ENCODE results near the gene GOLGA6A.
"Not testable (repeated sequence)": the region's sequence is repeated elsewhere in the genome, so short reads cannot be mapped to it uniquely, and the experiment has no call there.

Gene GOLGA6A

DNA sequence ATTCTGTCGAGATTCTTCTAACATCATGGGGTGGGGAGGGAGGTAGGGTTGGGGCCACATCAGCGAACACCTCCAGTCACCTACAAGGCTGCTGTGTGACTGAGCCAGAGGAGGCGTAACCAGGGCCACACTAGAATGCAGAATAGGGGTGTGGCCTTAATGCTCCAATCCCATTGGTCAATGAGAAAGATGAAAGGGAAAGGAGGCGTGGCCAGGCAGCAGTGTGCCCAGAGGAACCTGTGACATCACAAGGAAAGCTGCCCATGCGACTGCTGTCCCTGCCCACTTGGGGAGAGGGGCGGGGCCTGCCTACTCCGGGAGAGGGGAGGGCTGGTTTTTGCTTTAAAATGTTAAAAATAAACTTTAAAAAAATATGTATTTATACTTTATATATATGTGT lies at the start of gene GOLGA6A:
Gene GOLGA6A, minus strand, starts transcription at position 101 of the 400 bp plus-strand sequence. Its CDS starts 41 bp downstream, at position 60.
- DNase-seq (ENCODE audit: low read depth) = not testable (repeated sequence)

- no peak for DNase-seq (ENCODE audit: low read depth)
Observed at GRCh38 chr15:74131628-74132413, 49.5 kb upstream of the GOLGA6A start.

GRCh38 chr15:74130849-74131627 lies 48.7 kb upstream of the GOLGA6A start:
- DNase-seq (ENCODE audit: low read depth) = no peak

GRCh38 chr15:74130155-74130848 lies 48.0 kb upstream of the GOLGA6A start, which contains the start of gene ISLR2:
TSS of gene ISLR2 (plus strand) at chr15:74130586. CDS start at chr15:74132755, 2,169 bp downstream.
- no peak for DNase-seq (ENCODE audit: low read depth)

DNA sequence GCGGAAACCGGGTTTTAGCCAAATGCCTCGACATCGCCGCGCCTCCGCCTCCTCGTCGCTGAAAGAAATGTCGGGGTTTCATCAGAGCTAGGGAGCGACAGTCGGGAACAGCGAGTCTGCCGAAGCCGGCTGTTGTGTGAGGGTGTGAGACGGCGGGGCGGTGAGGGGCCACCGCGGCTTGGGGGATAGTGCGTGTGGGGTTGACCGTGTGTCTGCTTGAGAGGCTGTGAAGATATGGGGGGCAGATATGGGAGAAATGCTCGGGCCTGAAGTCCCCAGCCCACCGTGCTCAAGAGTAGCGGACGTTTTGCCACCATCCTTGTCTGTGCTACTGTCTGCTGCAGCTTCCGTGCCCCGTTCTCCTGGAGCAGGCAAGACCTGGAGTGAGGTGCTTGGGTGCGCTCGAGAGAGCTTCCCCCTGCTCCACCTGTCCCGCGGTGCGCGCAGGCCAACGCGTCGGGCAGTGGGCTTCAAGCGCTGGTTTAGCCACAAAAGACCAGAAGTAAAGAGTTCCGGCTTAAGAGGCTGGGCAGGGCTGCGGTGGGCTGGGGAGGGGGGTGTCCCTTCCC lies 47.3 kb upstream of the GOLGA6A start:
- DNase-seq (ENCODE audit: low read depth) = no peak

GRCh38 chr15:74128785-74129585 lies 46.6 kb upstream of the GOLGA6A start:
- no peak for DNase-seq (ENCODE audit: low read depth)

- DNase-seq (ENCODE audit: low read depth) = no peak
Observed at GRCh38 chr15:74127954-74128784, 45.8 kb upstream of the GOLGA6A start.

GRCh38 chr15:74127255-74127953 lies 45.1 kb upstream of the GOLGA6A start:
- DNase-seq (ENCODE audit: low read depth) = peak; percentile 65

DNA sequence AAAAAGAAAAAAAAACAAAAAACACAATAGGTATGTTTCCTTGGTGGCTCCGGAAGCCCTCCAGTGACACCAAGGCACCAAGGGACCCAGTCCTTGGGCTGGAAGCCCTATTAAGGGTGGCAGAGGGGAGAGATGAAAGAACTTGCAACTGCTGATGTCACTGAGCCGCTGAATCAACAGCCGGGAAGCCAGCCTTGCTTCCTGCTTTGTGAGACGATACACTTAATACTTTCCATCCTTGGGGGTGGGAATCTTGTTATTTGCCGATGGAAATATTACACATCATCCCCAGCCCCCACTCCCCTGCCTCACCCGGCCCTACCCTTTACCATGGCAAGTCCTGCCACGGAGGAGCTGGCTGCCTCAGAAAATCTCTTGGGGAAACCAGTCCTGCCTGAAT lies 42.4 kb upstream of the GOLGA6A start:
- no peak for DNase-seq (ENCODE audit: low read depth)

DNA sequence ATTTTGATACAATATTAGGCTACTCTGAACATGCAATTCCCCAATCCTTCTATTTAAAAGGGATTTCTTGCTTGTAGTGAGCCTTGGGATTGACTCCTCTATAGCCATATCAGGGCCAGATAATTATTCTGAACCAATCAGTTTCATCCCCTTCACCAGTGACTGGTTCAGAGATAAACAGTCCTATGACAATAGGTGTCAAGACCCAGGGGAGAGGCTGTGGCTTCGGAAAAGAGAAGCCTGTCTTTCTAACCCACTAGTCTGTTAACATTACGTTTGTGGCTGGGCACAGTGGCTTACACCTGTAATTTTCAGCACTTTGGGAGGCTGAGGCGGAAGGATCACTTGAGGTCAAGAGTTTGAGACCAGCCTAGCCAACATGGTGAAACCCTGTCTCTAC lies 41.8 kb upstream of the GOLGA6A start:
- DNase-seq (ENCODE audit: low read depth) = no peak

DNA sequence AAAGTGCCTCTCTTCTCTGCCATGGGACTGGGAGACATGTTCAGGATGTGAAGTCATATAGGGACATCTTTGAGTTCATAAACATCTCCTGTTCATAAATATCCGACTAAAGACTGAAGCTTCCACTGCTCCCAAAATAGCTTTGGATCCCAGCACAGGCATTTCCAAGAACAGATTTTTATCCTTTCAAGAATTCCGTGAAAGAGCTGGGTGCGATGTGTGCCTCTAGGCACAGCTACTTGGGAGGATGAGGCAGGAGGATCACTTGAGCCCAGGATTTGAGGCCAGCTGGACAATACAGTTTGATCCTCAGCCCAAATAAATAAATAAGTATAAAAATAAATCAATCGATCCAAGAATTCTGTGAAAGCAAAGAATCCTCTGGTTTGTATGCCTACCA lies 41.3 kb upstream of the GOLGA6A start:
- no peak for DNase-seq (ENCODE audit: low read depth)

DNA sequence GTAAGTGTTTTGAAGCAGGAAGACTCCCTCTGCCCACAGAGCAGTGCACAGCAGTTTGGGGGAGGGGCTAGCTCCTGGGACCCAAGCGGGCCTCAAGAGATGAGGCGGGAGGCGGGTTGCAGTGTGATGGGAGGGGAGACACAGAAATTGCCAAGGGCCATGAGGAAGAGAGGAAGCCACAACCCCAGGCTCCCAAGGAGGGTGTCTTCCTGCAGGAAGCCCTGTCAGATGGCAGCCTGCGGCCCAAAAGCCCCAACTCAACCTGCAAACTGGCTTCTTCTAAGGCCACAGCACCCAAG lies 40.7 kb upstream of the GOLGA6A start:
- DNase-seq (ENCODE audit: low read depth) = no peak

- DNase-seq (ENCODE audit: low read depth) = no peak
Observed at GRCh38 chr15:74122403-74123130, 40.2 kb upstream of the GOLGA6A start.

DNA sequence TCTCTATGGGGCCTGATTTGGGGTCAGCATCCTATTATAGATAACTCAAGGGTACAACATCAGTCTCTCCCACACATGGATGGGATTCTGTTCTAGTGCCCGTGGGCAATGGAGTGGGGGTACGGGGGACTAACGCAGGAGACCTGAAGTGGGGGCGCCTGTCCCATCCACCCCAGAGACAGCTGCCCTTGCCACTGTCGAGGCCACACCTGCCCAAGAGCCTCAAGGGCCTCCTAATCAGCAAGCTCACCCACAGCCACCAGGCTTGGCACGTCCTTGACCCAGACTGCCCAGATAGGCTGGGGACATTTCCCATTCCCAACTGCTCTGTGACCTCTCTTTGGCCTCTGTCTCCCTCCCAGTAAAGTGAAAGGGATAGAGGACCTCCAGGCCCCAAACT lies 39.5 kb upstream of the GOLGA6A start:
- no peak for DNase-seq (ENCODE audit: low read depth)

DNA sequence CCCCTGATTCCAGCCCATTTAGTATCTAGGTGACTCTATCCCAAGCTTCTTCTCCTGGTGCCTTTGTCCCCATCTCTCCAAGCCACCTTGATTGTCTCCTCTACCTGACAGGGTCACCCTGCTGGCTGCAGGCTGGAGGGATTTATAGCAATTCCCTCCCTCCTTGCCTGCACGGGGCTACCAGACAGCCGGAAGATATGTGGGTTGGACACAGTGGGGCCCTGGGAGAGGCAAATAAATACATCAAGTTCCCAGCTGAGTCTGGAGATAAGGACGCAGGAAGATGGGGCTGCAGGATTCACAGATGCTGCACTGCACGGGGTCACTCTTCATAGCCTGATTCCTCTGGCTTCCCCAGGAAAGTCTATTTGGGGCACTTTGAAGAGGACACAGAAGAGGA lies 38.7 kb upstream of the GOLGA6A start:
- DNase-seq (ENCODE audit: low read depth) = no peak

DNA sequence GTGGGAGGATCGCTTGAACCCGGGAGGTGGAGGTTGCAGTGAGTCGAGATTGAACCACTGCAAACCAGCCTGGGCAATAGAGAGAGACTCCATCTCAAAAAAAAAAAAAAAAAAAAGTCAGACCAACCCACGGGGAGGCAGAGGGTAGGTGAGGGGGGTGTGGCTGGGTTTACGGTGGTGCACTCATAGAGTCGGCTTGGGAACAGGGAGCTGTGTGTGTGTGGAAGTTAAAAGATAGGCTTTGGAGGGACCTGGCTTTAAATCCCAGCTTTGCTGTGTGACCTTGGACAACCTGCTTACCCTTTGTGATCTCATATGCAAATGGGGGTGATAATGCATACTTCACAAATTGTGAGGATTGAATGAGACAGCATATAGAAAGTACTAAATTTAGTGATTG lies 38.1 kb upstream of the GOLGA6A start:
- no peak for DNase-seq (ENCODE audit: low read depth)

GRCh38 chr15:74109713-74110112 lies 27.4 kb upstream of the GOLGA6A start:
- DNase-seq (ENCODE audit: low read depth) = no peak

GRCh38 chr15:74108611-74109010 lies 26.3 kb upstream of the GOLGA6A start:
- not testable (repeated sequence) for DNase-seq (ENCODE audit: low read depth)

GRCh38 chr15:74108111-74108510 lies 25.8 kb upstream of the GOLGA6A start:
- no peak for DNase-seq (ENCODE audit: low read depth)
